Prostate gland (tissue), 2 donors: Measurements from ENCODE around the gene LBX2. TPM values are rescaled to one million over a fixed set of nuclear protein-coding genes. Genes with fewer than 3 reads are reported as not detected.
"Not testable (repeated sequence)": the region's sequence is repeated elsewhere in the genome, so short reads cannot be mapped to it uniquely, and the experiment has no call there.

Source experiments
- DNase-seq: peaks from one replicate; pipeline ENCODE4 v3.0.0-alpha.2; 2019; ENCODE audit warnings: low spot score
- H3K27ac ChIP-seq, 2 donors: fragments of 200-600 bp; sonication (generic); 2 replicates each; pipeline ENCODE4 v1.5.1; 2017 to 2019
- H3K27me3 ChIP-seq: fragments of 200-600 bp; sonication (generic); replicated peaks from 2 replicates; pipeline ENCODE4 v1.5.1; 2019; ENCODE audit not compliant: insufficient read depth
- H3K36me3 ChIP-seq, 2 donors: fragments of 200-600 bp; sonication (generic); 1 replicate in 1 of 2; 2 replicates in 1 of 2; pipeline versions ENCODE4 v1.5.1 to v1.8.1; 2017 to 2019
- H3K4me1 ChIP-seq: fragments of 200-600 bp; sonication (generic); replicated peaks from 2 replicates; pipeline ENCODE4 v1.5.1; 2019
- H3K4me3 ChIP-seq, 2 donors: fragments of 200-600 bp; sonication (generic); 2 replicates each; pipeline ENCODE4 v1.5.1; 2017 to 2019
- H3K9me3 ChIP-seq: fragments of 200-600 bp; sonication (generic); 2 replicates; pipeline ENCODE4 v1.5.1; 2017
- POLR2A ChIP-seq: fragments of 450-650 bp; IDR thresholded peaks from one replicate; pipeline ENCODE4 v1.6.1; 2016; ENCODE audit warnings: antibody characterized with exemption, mild to moderate bottlenecking
- POLR2AphosphoS5 ChIP-seq: sonication (generic); formaldehyde crosslinking; IDR thresholded peaks from one replicate; pipeline ENCODE4 v1.6.1; 2017; ENCODE audit warnings: antibody characterized with exemption
- WGBS: methylation state at CpG from one replicate; pipeline ENCODE4 v1.1.5; 2018; 5-methylcytosine and 5-hydroxymethylcytosine counted together
- intact Hi-C: fragments of 100-400 bp; cut with DNase I; formaldehyde crosslinking; loops from one replicate; pipeline ENCODE4 v1.14.2; 2022
- total RNA-seq, 2 donors: library from RNA; depleted of rRNA; stranded (reverse); fragments of >200 nt; gene quantifications; one replicate each; pipeline ENCODE4 v1.1.0, GENCODE V29; 2016
- TF ChIP-seq, protein P1 (sequence below), 4 experiments: fragments of 200-600 bp in 2 of 4; fragments of 450-650 bp in 2 of 4; sonication (generic) in 2 of 4; IDR thresholded peaks; 1 replicate in 3 of 4; 2 replicates in 1 of 4; pipeline ENCODE4 v1.5.1; 2016 to 2019; ENCODE audit warnings: antibody characterized with exemption in 4 of 4, mild to moderate bottlenecking in 2 of 4, moderate library complexity in 2 of 4

Gene LBX2
- total RNA-seq, 2 donors from 2014 or later = 1.2 TPM; not detected in 1

DNA sequence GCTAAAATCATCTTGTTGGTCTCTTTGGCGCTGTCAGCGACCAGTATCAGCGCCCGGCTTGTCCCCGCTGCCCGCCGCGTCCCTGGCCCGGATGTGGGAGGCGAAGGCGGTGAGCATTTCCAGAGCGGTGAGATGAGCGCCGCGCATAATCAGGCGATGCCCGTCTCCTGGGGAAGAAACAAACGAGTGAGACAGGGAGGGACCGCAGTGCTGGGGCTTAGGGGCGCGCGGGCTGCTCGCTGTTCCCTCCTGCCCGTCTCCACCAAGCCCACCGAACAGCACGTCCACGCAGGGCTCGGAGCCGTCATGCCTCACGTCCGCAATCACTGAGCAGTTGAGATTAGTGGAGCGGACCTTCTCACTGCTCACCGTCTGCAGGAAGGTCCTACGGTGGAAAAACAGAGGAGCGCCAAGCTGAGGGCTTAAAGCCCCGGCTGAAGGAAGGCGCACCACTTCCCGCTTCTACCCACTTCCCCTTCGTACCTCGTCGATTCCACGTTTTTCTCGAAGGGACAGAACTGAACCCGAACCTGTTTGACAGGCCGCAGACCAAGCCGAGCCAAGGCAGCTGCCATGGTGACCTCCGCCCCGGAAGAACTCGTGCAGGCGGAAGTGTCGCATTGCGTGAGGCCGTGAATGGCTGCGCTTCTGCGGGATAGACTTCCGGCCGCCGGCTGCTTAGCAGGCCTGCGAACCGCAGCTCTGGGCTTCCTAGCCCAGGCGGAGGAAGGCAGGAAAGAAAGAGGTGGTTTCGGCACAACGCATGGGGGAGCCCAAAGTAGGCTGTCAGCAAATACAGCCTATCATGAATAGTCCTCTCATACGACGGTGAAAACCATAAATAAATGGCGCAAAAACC, 27.1 kb downstream of the LBX2 start, which contains the start of gene MRPL53:
TSS of gene MRPL53 (minus strand) at position 595 of the 859 bp plus-strand sequence. CDS start at position 575, 20 bp downstream.
- H3K27me3 ChIP-seq = no peaks in the 10 kb centered on the region
- H3K4me3 ChIP-seq = peak within 1 kb of the TSS; percentile 51 to 63
- intact Hi-C loops = no loop called here
- WGBS = under 1% methylated on average over 66 of the region's 66 CpGs
- no peaks in the 10 kb centered on the region for H3K4me1 ChIP-seq
- peaks cover 0 to 3% of the 10 kb centered on the region in 2 donors for H3K36me3 ChIP-seq
- peak; percentile 91 for DNase-seq
- H3K9me3 ChIP-seq = no peaks in the 10 kb centered on the region
- TF ChIP-seq POLR2AphosphoS5 (peak; percentile 98), POLR2A (peak; percentile 50)
- TF ChIP-seq, protein P1, sequence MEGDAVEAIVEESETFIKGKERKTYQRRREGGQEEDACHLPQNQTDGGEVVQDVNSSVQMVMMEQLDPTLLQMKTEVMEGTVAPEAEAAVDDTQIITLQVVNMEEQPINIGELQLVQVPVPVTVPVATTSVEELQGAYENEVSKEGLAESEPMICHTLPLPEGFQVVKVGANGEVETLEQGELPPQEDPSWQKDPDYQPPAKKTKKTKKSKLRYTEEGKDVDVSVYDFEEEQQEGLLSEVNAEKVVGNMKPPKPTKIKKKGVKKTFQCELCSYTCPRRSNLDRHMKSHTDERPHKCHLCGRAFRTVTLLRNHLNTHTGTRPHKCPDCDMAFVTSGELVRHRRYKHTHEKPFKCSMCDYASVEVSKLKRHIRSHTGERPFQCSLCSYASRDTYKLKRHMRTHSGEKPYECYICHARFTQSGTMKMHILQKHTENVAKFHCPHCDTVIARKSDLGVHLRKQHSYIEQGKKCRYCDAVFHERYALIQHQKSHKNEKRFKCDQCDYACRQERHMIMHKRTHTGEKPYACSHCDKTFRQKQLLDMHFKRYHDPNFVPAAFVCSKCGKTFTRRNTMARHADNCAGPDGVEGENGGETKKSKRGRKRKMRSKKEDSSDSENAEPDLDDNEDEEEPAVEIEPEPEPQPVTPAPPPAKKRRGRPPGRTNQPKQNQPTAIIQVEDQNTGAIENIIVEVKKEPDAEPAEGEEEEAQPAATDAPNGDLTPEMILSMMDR (IDR thresholded peaks at IDR 0.05) = peak in 1 of 4 experiments; percentile 16
- peak within 1 kb of the TSS; percentile 89 to 91 for H3K27ac ChIP-seq

DNA sequence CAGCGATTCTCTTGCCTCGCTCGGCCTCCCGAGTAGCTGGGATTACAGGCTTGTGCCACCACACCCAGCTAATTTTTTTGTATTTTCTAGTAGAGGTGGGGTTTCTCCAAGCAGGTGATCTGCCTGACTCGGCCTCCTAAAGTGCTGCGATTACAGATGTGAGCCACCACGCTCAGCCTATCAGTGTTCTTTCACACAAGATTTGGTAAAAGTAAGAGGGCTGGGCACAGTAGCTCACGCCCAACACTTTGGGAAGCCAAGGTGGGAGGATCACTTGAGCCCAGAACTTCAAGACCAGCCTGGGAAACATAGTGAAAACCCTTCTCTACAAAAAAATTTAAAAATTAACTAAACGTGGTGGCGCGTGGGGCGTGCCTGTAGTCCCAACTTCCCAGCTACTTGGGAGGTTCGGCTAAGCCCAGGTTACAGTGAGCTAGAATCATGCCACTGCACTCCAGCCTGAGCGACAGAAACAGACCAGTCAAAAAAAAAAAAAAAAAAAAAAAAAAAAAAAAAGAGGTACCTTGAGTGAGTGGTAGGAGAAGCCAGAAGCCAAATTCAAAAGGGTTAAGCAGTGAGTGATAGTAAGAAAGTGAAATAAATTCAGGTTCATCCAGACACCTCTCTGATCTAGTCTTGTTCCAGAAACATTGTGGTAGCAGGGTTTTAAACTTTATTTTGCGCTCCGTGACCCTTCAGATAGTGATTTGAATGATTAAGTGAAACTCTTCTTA, 27.9 kb downstream of the LBX2 start:
- 59% methylated on average over 16 of the region's 16 CpGs for WGBS
- H3K4me3 ChIP-seq = peak overlapping the region; percentile 51 to 63
- peak overlapping the region; percentile 89 to 91 for H3K27ac ChIP-seq
- TF ChIP-seq, protein P1 (IDR thresholded peaks at IDR 0.05) = no peak
- TF ChIP-seq POLR2A = no peak
- no peak for TF ChIP-seq POLR2AphosphoS5
- no peaks in the 10 kb centered on the region for H3K9me3 ChIP-seq
- H3K36me3 ChIP-seq = peaks cover 0 to 3% of the 10 kb centered on the region in 2 donors
- H3K27me3 ChIP-seq = no peaks in the 10 kb centered on the region
- no peaks in the 10 kb centered on the region for H3K4me1 ChIP-seq
- intact Hi-C loops = no loop called here
- no peak for DNase-seq

DNA sequence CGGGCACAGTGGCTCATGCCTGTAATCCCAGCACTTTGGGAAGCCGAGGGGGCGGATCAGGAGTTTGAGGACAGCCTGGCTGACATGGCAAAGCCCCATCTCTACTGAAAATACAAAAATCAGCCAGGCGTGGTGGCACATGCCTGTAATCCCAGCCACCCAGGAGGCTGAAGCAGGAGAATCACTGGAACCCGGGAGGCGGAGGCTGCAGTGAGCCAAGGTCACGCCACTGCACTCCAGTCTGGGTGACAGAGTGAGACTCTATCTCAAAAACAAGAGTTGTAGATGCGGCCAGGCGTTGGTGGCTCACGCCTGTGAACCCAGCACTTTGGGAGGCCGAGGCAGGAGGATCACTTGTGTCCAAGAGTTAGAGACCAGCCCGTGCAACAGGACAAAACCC, 28.7 kb downstream of the LBX2 start:
- 94% methylated on average over 12 of the region's 12 CpGs for WGBS
- H3K36me3 ChIP-seq, H3K27me3 ChIP-seq: not testable (repeated sequence)

DNA sequence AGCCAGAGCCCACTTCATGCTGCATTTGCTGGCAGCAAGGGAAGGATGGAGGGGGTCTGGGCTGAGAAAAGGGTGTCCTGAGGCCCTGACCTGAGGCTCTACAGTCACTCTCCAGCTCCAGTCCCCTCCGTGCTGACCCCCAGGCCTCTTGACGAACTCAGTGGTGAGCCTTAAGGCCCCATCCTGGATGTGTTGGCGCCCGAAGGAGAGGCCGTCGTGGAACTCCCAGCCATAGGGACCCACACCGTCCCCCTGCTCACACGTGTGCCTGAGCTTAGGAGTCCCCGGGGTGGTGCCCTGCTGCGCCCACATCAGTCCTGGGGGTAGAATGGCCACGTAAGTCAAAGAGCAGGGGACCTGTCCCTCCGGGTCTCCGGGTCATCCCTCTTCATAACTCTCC, 35.0 kb downstream of the LBX2 start:
- no peaks in the 10 kb centered on the region for H3K27me3 ChIP-seq
- no peak for DNase-seq
- peaks cover 2% of the 10 kb centered on the region for H3K4me1 ChIP-seq
- intact Hi-C loops = no loop called here
- peak overlapping the region; percentile 62 to 93 for H3K4me3 ChIP-seq
- no peaks in the 10 kb centered on the region for H3K9me3 ChIP-seq
- H3K27ac ChIP-seq = peak overlapping the region; percentile 66 to 84
- peaks cover 0 to 5% of the 10 kb centered on the region in 2 donors for H3K36me3 ChIP-seq
- WGBS = 4% methylated on average over 12 of the region's 13 CpGs
- TF ChIP-seq, protein P1 (IDR thresholded peaks at IDR 0.05) = no peak
- no peak for TF ChIP-seq POLR2A
- no peak for TF ChIP-seq POLR2AphosphoS5

More for the DNA sequence above, 28.7 kb downstream of the LBX2 start:
- H3K9me3 ChIP-seq, H3K4me3 ChIP-seq, H3K27ac ChIP-seq, DNase-seq, intact Hi-C loops, H3K4me1 ChIP-seq: not testable (repeated sequence)

DNA sequence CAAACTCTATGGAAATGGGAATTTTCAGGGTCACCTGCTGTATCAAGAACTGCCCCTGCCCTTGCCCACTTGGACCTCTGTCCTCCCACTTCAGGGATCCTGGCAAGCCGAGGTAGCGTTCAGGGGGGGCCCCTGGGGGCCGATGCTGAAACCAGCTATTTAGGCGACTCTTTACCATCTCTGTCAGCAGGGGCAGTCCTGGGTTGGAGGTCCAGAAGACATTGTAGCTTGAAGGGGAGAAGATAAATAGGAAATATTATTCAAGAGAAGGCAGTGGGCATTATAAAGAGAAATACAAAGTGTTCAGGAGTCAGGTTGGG, 36.7 kb downstream of the LBX2 start:
- Histone ChIP-seq H3K4me1 (peaks cover 8% of the 10 kb centered on the region), H3K36me3 (peaks cover 0 to 5% of the 10 kb centered on the region in 2 donors), H3K9me3 (no peaks in the 10 kb centered on the region), H3K27ac (no peak overlapping the region), H3K27me3 (no peaks in the 10 kb centered on the region), H3K4me3 (no peak overlapping the region)
- DNase-seq = no peak
- intact Hi-C loops = no loop called here
- TF ChIP-seq POLR2AphosphoS5 = no peak
- TF ChIP-seq POLR2A = no peak
- TF ChIP-seq, protein P1 (IDR thresholded peaks at IDR 0.05) = no peak
- 79% methylated on average over 4 of the region's 4 CpGs for WGBS
